ENCODE measurements around the gene SYNJ2.

SYNJ2 gene

GRCh38 chr6:158004701-158005095, 23.0 kb downstream of the SYNJ2 start:
- no peak for TF ChIP-seq CTCF (IDR thresholded peaks at IDR 0.05; ENCODE audit: control insufficient read depth, insufficient read depth, low read depth, low read length, missing control alignments)
- DNase-seq (ENCODE audit: low read depth): no peak
- H3K4me3 ChIP-seq (ENCODE audit: control insufficient read depth, low read depth, low read length): no peak overlapping the region

- no peak for DNase-seq (ENCODE audit: low read depth)
These were observed 24.0 kb downstream of the SYNJ2 start for GRCh38 chr6:158005626-158006180.

DNA sequence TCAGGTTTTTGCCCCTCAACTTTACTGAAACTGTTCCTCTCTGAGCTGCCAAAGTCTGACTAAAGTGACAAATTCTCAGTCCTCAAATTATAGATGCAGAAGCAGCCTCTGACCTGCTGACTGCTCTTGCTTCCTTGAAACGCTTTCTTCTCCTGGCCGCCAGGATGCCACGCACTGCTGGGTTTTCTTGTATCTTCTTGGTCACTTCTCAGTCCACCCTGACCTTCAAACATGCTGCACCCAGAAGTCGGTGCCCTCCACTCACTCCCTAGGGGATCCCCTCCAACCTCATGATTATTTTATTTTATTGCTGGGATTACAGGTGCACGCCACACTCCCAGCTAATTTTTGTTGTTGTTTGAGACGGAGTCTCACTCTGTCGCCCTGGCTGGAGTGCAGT, 24.7 kb downstream of the SYNJ2 start:
- no peak for TF ChIP-seq CTCF (IDR thresholded peaks at IDR 0.05; ENCODE audit: control insufficient read depth, insufficient read depth, low read depth, low read length, missing control alignments)
- DNase-seq (ENCODE audit: low read depth): no peak
- no peak overlapping the region for H3K4me3 ChIP-seq (ENCODE audit: control insufficient read depth, low read depth, low read length)

More at GRCh38 chr6:158005626-158006180, 24.0 kb downstream of the SYNJ2 start:
- H3K4me3 ChIP-seq (ENCODE audit: control insufficient read depth, low read depth, low read length): no peak overlapping the region
- TF ChIP-seq CTCF (IDR thresholded peaks at IDR 0.05; ENCODE audit: control insufficient read depth, insufficient read depth, low read depth, low read length, missing control alignments): no peak

GRCh38 chr6:158006821-158007570, 25.3 kb downstream of the SYNJ2 start:
- H3K4me3 ChIP-seq (ENCODE audit: control insufficient read depth, low read depth, low read length): no peak overlapping the region
- TF ChIP-seq CTCF (IDR thresholded peaks at IDR 0.05; ENCODE audit: control insufficient read depth, insufficient read depth, low read depth, low read length, missing control alignments): no peak
- no peak for DNase-seq (ENCODE audit: low read depth)

DNA sequence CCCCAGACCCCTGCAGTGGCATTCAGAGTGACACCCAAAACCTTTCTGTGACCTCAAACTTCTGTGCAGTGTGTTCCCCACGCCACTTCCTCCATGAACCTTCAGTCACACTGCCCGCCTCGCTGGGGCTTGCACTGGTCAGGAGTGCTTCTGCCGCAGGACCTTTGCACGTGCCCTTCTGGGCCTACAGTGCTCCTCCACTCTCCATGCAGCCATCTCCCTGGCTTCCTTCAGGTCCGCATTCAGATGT, 27.1 kb downstream of the SYNJ2 start:
- no peak for DNase-seq (ENCODE audit: low read depth)
- TF ChIP-seq CTCF (IDR thresholded peaks at IDR 0.05; ENCODE audit: control insufficient read depth, insufficient read depth, low read depth, low read length, missing control alignments): no peak
- no peak overlapping the region for H3K4me3 ChIP-seq (ENCODE audit: control insufficient read depth, low read depth, low read length)

GRCh38 chr6:158009114-158009891, 27.6 kb downstream of the SYNJ2 start:
- no peak for TF ChIP-seq CTCF (IDR thresholded peaks at IDR 0.05; ENCODE audit: control insufficient read depth, insufficient read depth, low read depth, low read length, missing control alignments)
- H3K4me3 ChIP-seq (ENCODE audit: control insufficient read depth, low read depth, low read length): no peak overlapping the region
- no peak for DNase-seq (ENCODE audit: low read depth)

Data from AG09309 (cell line).